K562 (cell line): ENCODE results near the gene ADIPOR2. TPM values are rescaled to one million over a fixed set of nuclear protein-coding genes. Genes with fewer than 3 reads are reported as not detected.
A peak's percentile ranks its signal among the peaks of the same experiment; 100 is the strongest.

ENCODE experiments used
- ATAC-seq: fragments of 200-7000 bp; cut with Tn5 transposase; 3 replicates; pipeline ENCODE4 v1.9.1; 2020; ENCODE audit warnings: moderate library complexity
- BruUV-seq: library from RNA; stranded (reverse); fragments of 400-500 nt; replicated peaks from 2 replicates; lab custom pipeline; 2021; lab: Mats Ljungman, UMichigan
- CTCF ChIA-PET: fragments of 300-600 bp; formaldehyde crosslinking; extraction: SDS; loops from one replicate; lab custom pipeline; 2021; ENCODE audit warnings: low intra/inter-chr PET ratio; lab: Yijun Ruan, JAX
- POLR2A ChIA-PET: fragments of 300-600, 350-650 bp; sonication (Branson Sonifier 250); formaldehyde crosslinking; extraction: SDS; loops from one replicate; lab custom pipeline; 2021; ENCODE audit warnings: antibody characterized with exemption, inconsistent platforms; lab: Yijun Ruan, JAX
- DNase-seq, 4 experiments: peaks; one replicate each; pipeline versions ENCODE4 v3.0.0 to v3.0.0-alpha.2; 2011 to 2018; ENCODE audit warnings: low spot score in 3 of 4, mixed read lengths in 3 of 4; ENCODE audit errors: extremely low read depth in 1 of 4
- FAIRE-seq: peaks from 2 replicates; lab custom pipeline; 2011; peaks lifted over from hg19 to GRCh38; lab: Jason Lieb, UNC
- H2AFZ ChIP-seq: 2 replicates; pipeline ENCODE4 v1.6.0; 2011; ENCODE audit warnings: low read depth, low read length, control low read depth, inconsistent platforms
- H3K27ac ChIP-seq: fragments of 200-600 bp; 3 replicates; pipeline ENCODE4 v1.8.0; 2011; ENCODE audit warnings: low read depth, mild to moderate bottlenecking, control low read depth, inconsistent platforms, low read length, moderate library complexity, mixed read lengths; ENCODE audit errors: extremely low read depth
- H3K27me3 ChIP-seq, 2 experiments: fragments of 300-600 bp in 1 of 2; 2 replicates in 1 of 2; 3 replicates in 1 of 2; pipeline versions ENCODE4 v1.6.0 to v1.8.0; 2011; ENCODE audit warnings: inconsistent platforms in 2 of 2, low read length in 2 of 2, mild to moderate bottlenecking in 1 of 2, mixed read lengths in 1 of 2, moderate library complexity in 1 of 2; ENCODE audit not compliant: control insufficient read depth in 2 of 2, insufficient read depth in 2 of 2
- H3K36me3 ChIP-seq: fragments of 300-600 bp; 3 replicates; pipeline ENCODE4 v1.8.0; 2011; ENCODE audit warnings: mild to moderate bottlenecking, low read length, inconsistent platforms; ENCODE audit not compliant: control insufficient read depth, insufficient read depth
- H3K4me1 ChIP-seq, 2 experiments: fragments of 200-600 bp in 1 of 2; replicated peaks in 1 of 2; 2 replicates in 1 of 2; 3 replicates in 1 of 2; pipeline versions ENCODE4 v1.5.1 to v1.8.0; 2011; ENCODE audit warnings: inconsistent platforms in 2 of 2, low read length in 2 of 2, mild to moderate bottlenecking in 1 of 2, mixed read lengths in 1 of 2, moderate library complexity in 1 of 2; ENCODE audit not compliant: control insufficient read depth in 2 of 2, insufficient read depth in 2 of 2
- H3K4me2 ChIP-seq: 2 replicates; pipeline ENCODE4 v1.6.1; 2011; ENCODE audit warnings: low read length, control low read depth, inconsistent platforms, mixed read lengths; ENCODE audit not compliant: insufficient read depth
- H3K4me3 ChIP-seq: fragments of 200-600 bp; sonication (generic), shearing (Covaris generic); 2 replicates; pipeline ENCODE4 v1.5.1; 2016; ENCODE audit warnings: control low read depth, inconsistent platforms
- H3K79me2 ChIP-seq: fragments of 200-600 bp; 3 replicates; pipeline ENCODE4 v1.8.0; 2011; ENCODE audit warnings: low read length, inconsistent platforms; ENCODE audit not compliant: control insufficient read depth, insufficient read depth
- H3K9ac ChIP-seq, 2 experiments: 2 replicates each; pipeline versions ENCODE4 v1.6.0 to v1.6.1; 2011; ENCODE audit warnings: low read depth in 2 of 2, low read length in 2 of 2, control low read depth in 1 of 2, inconsistent platforms in 1 of 2, mild to moderate bottlenecking in 1 of 2, mixed read lengths in 1 of 2; ENCODE audit not compliant: insufficient read depth in 1 of 2
- H3K9me1 ChIP-seq: one replicate; pipeline ENCODE4 v1.6.0; 2011; ENCODE audit warnings: inconsistent platforms, mild to moderate bottlenecking, low read length, moderate library complexity; ENCODE audit not compliant: control insufficient read depth, insufficient read depth
- H3K9me3 ChIP-seq: replicated peaks from 2 replicates; pipeline ENCODE4 v1.5.1; 2011; ENCODE audit warnings: low read depth, low read length, inconsistent platforms; ENCODE audit not compliant: control insufficient read depth, insufficient read depth
- H4K20me1 ChIP-seq: replicated peaks from 2 replicates; pipeline ENCODE4 v1.6.1; 2011; ENCODE audit warnings: low read length, inconsistent platforms, mixed read lengths; ENCODE audit not compliant: control insufficient read depth, insufficient read depth
- DACH1 ChIP-seq: fragments of 450-650 bp; IDR thresholded peaks from 2 replicates; pipeline ENCODE4 v1.6.1; 2018; ENCODE audit not compliant: partially characterized antibody
- DDX20 ChIP-seq: fragments of 450-650 bp; IDR thresholded peaks from 2 replicates; pipeline ENCODE4 v1.6.1; 2016; ENCODE audit warnings: missing genetic modification characterization, low read depth, mild to moderate bottlenecking, missing compliant biosample characterization, moderate library complexity
- ELF4 ChIP-seq: fragments of 450-650 bp; formaldehyde crosslinking; IDR thresholded peaks from 2 replicates; pipeline ENCODE4 v1.4.0; 2022; ENCODE audit warnings: missing genetic modification characterization
- HDAC2 ChIP-seq: fragments of 450-650 bp; IDR thresholded peaks from 2 replicates; pipeline ENCODE4 v1.6.1; 2016; ENCODE audit warnings: mild to moderate bottlenecking
- MBD2 ChIP-seq: sonication (generic); IDR thresholded peaks from 2 replicates; pipeline ENCODE4 v1.6.1; 2016; ENCODE audit warnings: low read depth, borderline replicate concordance
- RBM25 ChIP-seq: fragments of 200-400 bp; formaldehyde crosslinking; IDR thresholded peaks from 2 replicates; pipeline ENCODE4 v1.6.1; 2018; ENCODE audit warnings: low read length, low read depth, moderate library complexity; ENCODE audit not compliant: severe bottlenecking
- SRF ChIP-seq, 2 experiments: fragments of 250-450, 450-650 bp in 1 of 2; sonication (Bioruptor Pico) in 1 of 2; sonication (generic) in 1 of 2; formaldehyde crosslinking; IDR thresholded peaks; 2 replicates each; pipeline versions ENCODE4 v1.5.0 to v1.5.1; 2020 to 2022; ENCODE audit warnings: mild to moderate bottlenecking in 1 of 2, missing genetic modification reagents in 1 of 2
- TCFL5 ChIP-seq: fragments of 250-450 bp; sonication (Bioruptor Pico); conservative IDR thresholded peaks from 2 replicates; pipeline ENCODE4 v1.6.1; 2021; ENCODE audit warnings: mild to moderate bottlenecking, moderate library complexity, matching md5 sums
- ZFP36 ChIP-seq: fragments of 150-350 bp; IDR thresholded peaks from 2 replicates; pipeline ENCODE4 v1.6.1; 2018; ENCODE audit warnings: low read length, low read depth; ENCODE audit not compliant: partially characterized antibody
- ZNF124 ChIP-seq: sonication (generic); formaldehyde crosslinking; IDR thresholded peaks from 2 replicates; pipeline ENCODE4 v1.8.1; 2022; ENCODE audit warnings: missing genetic modification reagents
- ZNF175 ChIP-seq: fragments of 200-800 bp; sonication (Bioruptor generic); IDR thresholded peaks from 2 replicates; pipeline ENCODE4 v1.6.1; 2016; ENCODE audit warnings: low read depth, mild to moderate bottlenecking, missing genetic modification characterization, missing compliant biosample characterization
- ZNF584 ChIP-seq: fragments of 200-800 bp; sonication (Bioruptor generic); IDR thresholded peaks from 2 replicates; pipeline ENCODE4 v1.6.1; 2016; ENCODE audit warnings: low read depth, mild to moderate bottlenecking, missing genetic modification characterization, missing compliant biosample characterization
- ZNF586 ChIP-seq: fragments of 450-650 bp; formaldehyde crosslinking; conservative IDR thresholded peaks from 2 replicates; pipeline ENCODE4 v1.4.0; 2020; ENCODE audit warnings: mild to moderate bottlenecking, moderate library complexity
- WGBS: fragments of 100-300 bp; shearing (Covaris generic); methylation state at CpG from one replicate; pipeline ENCODE4 v1.1.6; 2016; ENCODE audit warnings: low coverage, mixed read lengths; ENCODE audit not compliant: insufficient coverage; ENCODE audit errors: missing lambda C conversion rate; 5-methylcytosine and 5-hydroxymethylcytosine counted together
- in situ Hi-C: fragments of 300-500 bp; cut with MboI; formaldehyde crosslinking; loops from 4 replicates; pipeline ENCODE4 v1.15.0; 2018; ENCODE audit warnings: inconsistent platforms, mixed read lengths
- intact Hi-C: fragments of 100-400 bp; cut with micrococcal nuclease; formaldehyde crosslinking; loops from 2 replicates; pipeline ENCODE4 v1.14.2; 2022
- polyA plus RNA-seq, 8 experiments: library from polyadenylated mRNA; depleted of rRNA in 4 of 8; stranded (reverse) in 5 of 8; unstranded in 3 of 8; fragments of >200 nt; fragmentation: Nextera tagmentation in 2 of 8; fragmentation: Illumina TruSeq in 1 of 8; extraction: Ambion mirVana in 2 of 8; extraction: Trizol in 1 of 8; gene quantifications; 2 replicates each; pipeline versions ENCODE4 v1.2.1 to v1.2.3, GENCODE V29; 2011 to 2014; ENCODE audit warnings: inconsistent platforms in 1 of 8, missing spikeins in 1 of 8
- total RNA-seq, 7 experiments: library from RNA; depleted of rRNA in 6 of 7; stranded (reverse); fragments of >200 nt in 6 of 7; fragmentation: Illumina TruSeq in 2 of 7; extraction: Trizol in 2 of 7; gene quantifications; 2 replicates each; pipeline versions ENCODE4 v1.2.1 to v1.2.3, GENCODE V29; 2011 to 2021; ENCODE audit warnings: low replicate concordance in 1 of 7

Gene ADIPOR2
- total and polyA plus RNA-seq, 9 of the 15 experiments (the other 6 are each of a cell fraction or from before 2014, with no cell fraction given) = 10.9 to 63.5 (median 46.0) TPM

- in situ Hi-C loops (no loop called here), intact Hi-C loops (loop anchor here (10.0 kb wide), 1 partner anchor 101 kb away; the partner anchor contains the start of gene CACNA2D4)
- no peaks in the 10 kb centered on the region; the same call in 1 of the 2 replicates for H4K20me1 ChIP-seq
- H3K4me3 ChIP-seq = no peak overlapping the region
- no TSS peak for BruUV-seq
- H3K9ac ChIP-seq = no peak overlapping the region
- POLR2A ChIA-PET = no interaction called here
- no peak for ATAC-seq
- TF ChIP-seq ZNF584 (CRISPR knock-in tag) (no peak), DDX20 (no peak), MBD2 (no peak), ELF4 (CRISPR knock-in tag) (no peak), HDAC2 (no peak)
- H3K36me3 ChIP-seq = no peaks in the 10 kb centered on the region
- H3K4me1 ChIP-seq = peaks cover 23 to 30% of the 10 kb centered on the region in 2 experiments
- H3K27ac ChIP-seq = no peak overlapping the region
- H3K27me3 ChIP-seq = peaks cover 14 to 42% of the 10 kb centered on the region in 2 experiments; a peak in 4 of 5 replicates
- 7% methylated on average over 5 of the region's 8 CpGs for WGBS
- no peak for FAIRE-seq
- H3K4me2 ChIP-seq = no peak overlapping the region
- H3K79me2 ChIP-seq = no peaks in the 10 kb centered on the region
- no peak for DNase-seq
- H3K9me3 ChIP-seq = no peaks in the 10 kb centered on the region
- CTCF ChIA-PET = no interaction called here
- no peak overlapping the region for H2AFZ ChIP-seq
- no peaks in the 10 kb centered on the region for H3K9me1 ChIP-seq
These were observed 123.4 kb downstream of the ADIPOR2 start for GRCh38 chr12:1814266-1814665.

GRCh38 chr12:1815108-1815507 lies 124.2 kb downstream of the ADIPOR2 start:
- DNase-seq (no peak), ATAC-seq (no peak), FAIRE-seq (no peak)
- Histone ChIP-seq H3K9me1 (no peaks in the 10 kb centered on the region), H3K9ac (no peak overlapping the region), H3K4me1 (peaks cover 16 to 21% of the 10 kb centered on the region in 2 experiments), H3K79me2 (no peaks in the 10 kb centered on the region), H3K9me3 (no peaks in the 10 kb centered on the region), H3K4me2 (no peak overlapping the region), H3K4me3 (no peak overlapping the region), H4K20me1 (no peaks in the 10 kb centered on the region; the same call in 1 of the 2 replicates), H3K36me3 (no peaks in the 10 kb centered on the region), H2AFZ (no peak overlapping the region), H3K27me3 (peaks cover 22 to 50% of the 10 kb centered on the region in 2 experiments; a peak in 4 of 5 replicates), H3K27ac (no peak overlapping the region)
- intact Hi-C loops (loop anchor here (10.0 kb wide), 1 partner anchor 100 kb away; the partner anchor contains the start of gene CACNA2D4), in situ Hi-C loops (no loop called here)
- BruUV-seq = no TSS peak
- TF ChIP-seq ZFP36 (peak; percentile 35), ZNF586 (CRISPR knock-in tag) (no peak), ZNF175 (no peak), TCFL5 (CRISPR knock-in tag) (no peak), DACH1 (no peak), RBM25 (peak; percentile 41), SRF (CRISPR knock-in tag; IDR thresholded peaks at IDR 0.05) (no peak), ZNF124 (CRISPR knock-in tag) (no peak)
- ChIA-PET POLR2A (interaction anchor here (0.9 kb wide), 1 partner anchor 9 kb away, joined by 4 read pairs; no protein-coding TSS in a partner anchor), CTCF (no interaction called here)
- WGBS = 7% methylated on average over 3 of the region's 3 CpGs
